GM19467 (cell line): Measurements from ENCODE around the gene SLITRK4.

Source experiments
- ATAC-seq: cut with Tn5 transposase; IDR thresholded peaks from one replicate; pipeline ENCODE4 v1.9.1; 2021; ENCODE audit warnings: mild to moderate bottlenecking, moderate library complexity; ENCODE audit not compliant: unreplicated experiment

SLITRK4 gene

GRCh38 chrX:143635915-143636314, at the start of gene SLITRK4:
Gene SLITRK4, minus strand, starts transcription at chrX:143636101. Its CDS starts 4,993 bp downstream, at chrX:143631108.
- no peak for ATAC-seq

- no peak for ATAC-seq
Observed at GRCh38 chrX:143683486-143683885, 47.6 kb upstream of the SLITRK4 start.

- no peak for ATAC-seq
Observed at GRCh38 chrX:143674926-143675325, 39.0 kb upstream of the SLITRK4 start.

GRCh38 chrX:143669395-143669794, 33.5 kb upstream of the SLITRK4 start:
- ATAC-seq: no peak

GRCh38 chrX:143664302-143664701, 28.4 kb upstream of the SLITRK4 start:
- no peak for ATAC-seq

GRCh38 chrX:143663755-143664154, 27.9 kb upstream of the SLITRK4 start:
- no peak for ATAC-seq

- no peak for ATAC-seq
Observed at GRCh38 chrX:143661286-143661685, 25.4 kb upstream of the SLITRK4 start.

- ATAC-seq: no peak
Observed at GRCh38 chrX:143648705-143649104, 12.8 kb upstream of the SLITRK4 start.

- ATAC-seq: no peak
Observed at GRCh38 chrX:143642426-143642825, 6.5 kb upstream of the SLITRK4 start.

- no peak for ATAC-seq
Observed at GRCh38 chrX:143636831-143637230, 930 bp upstream of the SLITRK4 start.

- no peak for ATAC-seq
Observed at GRCh38 chrX:143634663-143635455, 1.0 kb downstream of the SLITRK4 start.

GRCh38 chrX:143634309-143634662, 1.6 kb downstream of the SLITRK4 start:
- no peak for ATAC-seq

GRCh38 chrX:143633461-143634308, 2.2 kb downstream of the SLITRK4 start:
- ATAC-seq: no peak

- ATAC-seq: no peak
Observed at GRCh38 chrX:143632625-143633410, 3.1 kb downstream of the SLITRK4 start.

- no peak for ATAC-seq
Observed at GRCh38 chrX:143623657-143624056, 12.2 kb downstream of the SLITRK4 start.

GRCh38 chrX:143621276-143621675, 14.6 kb downstream of the SLITRK4 start:
- ATAC-seq: no peak

- ATAC-seq: no peak
Observed at GRCh38 chrX:143615851-143616250, 20.1 kb downstream of the SLITRK4 start.

- ATAC-seq: no peak
Observed at GRCh38 chrX:143601809-143602208, 34.1 kb downstream of the SLITRK4 start.

- no peak for ATAC-seq
Observed at GRCh38 chrX:143581240-143581639, 54.7 kb downstream of the SLITRK4 start.

- ATAC-seq: no peak
Observed at GRCh38 chrX:143580266-143580665, 55.6 kb downstream of the SLITRK4 start.
